Mesendoderm (in vitro differentiated cells): ENCODE results near the gene RGS11. TPM values are rescaled to one million over a fixed set of nuclear protein-coding genes. Genes with fewer than 3 reads are reported as not detected.
A peak's percentile ranks its signal among the peaks of the same experiment; 100 is the strongest.

Experiments
- DNase-seq: peaks from one replicate; pipeline ENCODE4 v3.0.0; 2013
- H2AK5ac ChIP-seq: 2 replicates; pipeline ENCODE4 v1.6.1; 2013; ENCODE audit warnings: low read length, inconsistent platforms
- H2BK120ac ChIP-seq: 2 replicates; pipeline ENCODE4 v1.6.1; 2013; ENCODE audit warnings: low read depth, mild to moderate bottlenecking, low read length, moderate library complexity, mixed read lengths
- H2BK15ac ChIP-seq: replicated peaks from 2 replicates; pipeline ENCODE4 v1.6.1; 2013; ENCODE audit warnings: low read depth, mild to moderate bottlenecking, moderate library complexity
- H2BK5ac ChIP-seq: 2 replicates; pipeline ENCODE4 v1.6.1; 2013; ENCODE audit warnings: low read length, inconsistent platforms
- H3K18ac ChIP-seq: 2 replicates; pipeline ENCODE4 v1.6.1; 2013; ENCODE audit warnings: mild to moderate bottlenecking, low read length, mixed read lengths
- H3K23ac ChIP-seq: one replicate; pipeline ENCODE4 v1.6.1; 2013; ENCODE audit warnings: low read length
- H3K27ac ChIP-seq: 2 replicates; pipeline ENCODE4 v1.5.1; 2013; ENCODE audit warnings: low read depth, mild to moderate bottlenecking, inconsistent platforms, low read length, moderate library complexity
- H3K27me3 ChIP-seq: 2 replicates; pipeline ENCODE4 v1.6.1; 2013; ENCODE audit warnings: low read length, control low read depth, mild to moderate bottlenecking, inconsistent platforms; ENCODE audit not compliant: insufficient read depth, poor library complexity
- H3K36me3 ChIP-seq: 2 replicates; pipeline ENCODE4 v1.6.1; 2013; ENCODE audit warnings: low read length, inconsistent platforms; ENCODE audit not compliant: control insufficient read depth, insufficient read depth
- H3K4ac ChIP-seq: one replicate; pipeline ENCODE4 v1.6.1; 2013; ENCODE audit warnings: low read depth, mild to moderate bottlenecking, low read length, moderate library complexity
- H3K4me1 ChIP-seq: 2 replicates; pipeline ENCODE4 v1.6.1; 2013; ENCODE audit warnings: low read depth, low read length, inconsistent platforms; ENCODE audit not compliant: control insufficient read depth
- H3K4me2 ChIP-seq: 2 replicates; pipeline ENCODE4 v1.6.1; 2013; ENCODE audit warnings: low read length
- H3K4me3 ChIP-seq: 2 replicates; pipeline ENCODE4 v1.5.1; 2013; ENCODE audit warnings: mild to moderate bottlenecking, low read length
- H3K56ac ChIP-seq: one replicate; pipeline ENCODE4 v1.6.1; 2013; ENCODE audit warnings: low read length
- H3K79me1 ChIP-seq: 2 replicates; pipeline ENCODE4 v1.6.1; 2013; ENCODE audit warnings: low read length, inconsistent platforms
- H3K79me2 ChIP-seq: 2 replicates; pipeline ENCODE4 v1.6.1; 2013; ENCODE audit warnings: mild to moderate bottlenecking, low read length; ENCODE audit not compliant: control insufficient read depth, insufficient read depth
- H3K9ac ChIP-seq: 2 replicates; pipeline ENCODE4 v1.6.1; 2013; ENCODE audit warnings: low read length, inconsistent platforms
- H4K5ac ChIP-seq: one replicate; pipeline ENCODE4 v1.6.1; 2013; ENCODE audit warnings: low read length
- H4K8ac ChIP-seq: one replicate; pipeline ENCODE4 v1.6.1; 2013; ENCODE audit warnings: low read depth, mild to moderate bottlenecking, control low read depth, low read length, moderate library complexity
- WGBS: extraction: QIAGEN DNeasy Blood & Tissue Kit; methylation state at CpG from one replicate; pipeline ENCODE4 v1.1.7; 2013; ENCODE audit warnings: low lambda C conversion rate, missing lambda C conversion rate; ENCODE audit not compliant: insufficient coverage; ENCODE audit errors: extremely low coverage; 5-methylcytosine and 5-hydroxymethylcytosine counted together
- polyA plus RNA-seq, 2 experiments: library from polyadenylated mRNA; stranded (reverse); fragments of 200-250 nt; gene quantifications; one replicate each; pipeline ENCODE4 v1.2.3, GENCODE V29; 2013

The RGS11 gene
- 0.20 TPM for polyA plus RNA-seq (2013, experiment 1 of 2)
- polyA plus RNA-seq (2013, experiment 2 of 2): 0.14 TPM

DNA sequence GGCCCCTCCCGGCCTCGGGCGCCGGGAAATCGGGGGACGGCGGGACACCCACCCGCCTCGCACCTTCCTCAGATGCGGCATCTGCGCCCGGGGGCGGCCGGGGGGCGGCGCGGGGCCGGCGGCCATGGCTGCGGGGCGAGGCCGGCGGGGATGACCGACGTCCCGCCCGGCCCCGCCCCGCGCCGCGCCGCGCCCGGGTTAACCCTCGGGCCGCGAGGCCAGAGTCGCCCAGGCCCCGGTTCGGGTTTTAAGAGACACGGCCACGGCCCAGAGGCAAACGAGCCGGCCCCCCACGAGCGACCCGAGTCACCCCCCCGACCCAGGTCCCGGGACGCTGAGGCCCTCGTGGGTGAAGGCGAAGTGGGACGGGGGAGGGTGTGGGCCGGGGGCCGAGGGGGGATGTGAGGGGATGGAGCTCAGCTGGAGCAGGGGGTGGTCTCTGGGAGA, at the start of gene RGS11:
Gene RGS11, minus strand, starts transcription at position 159 of the 447 bp plus-strand sequence. Its CDS starts 33 bp downstream, at position 126.
- no peak within 1 kb of the TSS for H2AK5ac ChIP-seq
- no peak within 1 kb of the TSS for H2BK120ac ChIP-seq
- no peaks in the 10 kb centered on the region for H3K4me1 ChIP-seq
- H3K56ac ChIP-seq: peak within 1 kb of the TSS; percentile 74
- no peak within 1 kb of the TSS for H2BK5ac ChIP-seq
- peak within 1 kb of the TSS; percentile 51 for H3K9ac ChIP-seq
- peak within 1 kb of the TSS; percentile 87 for H3K4me2 ChIP-seq
- H3K36me3 ChIP-seq: no peaks in the 10 kb centered on the region
- no peak within 1 kb of the TSS for H3K4me3 ChIP-seq
- H3K79me2 ChIP-seq: no peaks in the 10 kb centered on the region
- no peak within 1 kb of the TSS for H3K18ac ChIP-seq
- no peak within 1 kb of the TSS for H3K4ac ChIP-seq
- H3K23ac ChIP-seq: no peak within 1 kb of the TSS
- H4K5ac ChIP-seq: no peak within 1 kb of the TSS
- no peak within 1 kb of the TSS for H4K8ac ChIP-seq
- no peak for DNase-seq
- H3K27me3 ChIP-seq: peaks cover 3% of the 10 kb centered on the region
- WGBS: no CpG with 5 or more reads among the region's 56 CpGs
- no peak within 1 kb of the TSS for H3K27ac ChIP-seq
- no peak within 1 kb of the TSS for H2BK15ac ChIP-seq
- no peaks in the 10 kb centered on the region for H3K79me1 ChIP-seq

DNA sequence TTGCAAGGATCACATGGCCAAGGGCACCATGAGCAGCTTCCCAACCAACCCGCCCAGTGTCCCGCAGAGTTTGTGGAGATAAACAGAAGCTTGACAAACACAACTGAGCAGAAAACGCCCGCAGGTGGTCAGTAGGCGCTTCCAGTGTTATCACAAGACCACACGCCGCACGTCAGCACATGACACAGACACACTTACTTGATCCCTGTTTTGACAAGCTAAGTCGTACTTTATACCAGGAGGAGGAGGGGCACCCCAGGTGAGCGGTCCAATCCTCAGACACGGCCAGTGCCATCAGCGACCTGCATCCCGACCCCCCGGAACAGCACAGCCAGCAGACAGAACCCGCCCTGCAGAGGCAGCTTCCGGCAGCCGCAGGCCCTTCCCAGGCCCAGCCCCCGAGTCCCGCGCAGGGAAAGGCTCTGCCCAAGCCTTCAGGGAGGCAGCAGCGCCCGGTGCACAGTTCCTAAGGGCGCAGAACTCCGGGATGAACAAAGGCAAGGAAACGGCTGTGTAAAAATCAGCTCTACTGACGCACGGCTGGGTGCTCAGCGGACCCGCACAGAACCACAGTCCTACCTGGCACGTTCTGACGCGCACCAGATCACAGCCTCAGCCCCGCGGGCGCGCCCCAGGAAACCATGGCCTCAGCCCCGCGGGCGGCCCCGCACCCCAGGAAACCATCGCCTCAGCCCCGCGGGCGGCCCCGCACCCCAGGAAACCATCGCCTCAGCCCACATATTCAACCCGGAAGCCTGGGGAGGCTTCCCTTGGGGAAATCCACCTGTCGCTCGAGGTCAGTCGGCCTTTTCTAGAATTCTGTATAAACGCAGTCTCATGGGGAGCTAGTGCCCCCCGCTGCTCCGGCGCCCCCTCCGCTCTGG, 48.9 kb upstream of the RGS11 start:
- Histone ChIP-seq H3K79me1 (peaks cover 27% of the 10 kb centered on the region), H4K8ac (no peak overlapping the region), H3K27me3 (no peaks in the 10 kb centered on the region), H3K23ac (no peak overlapping the region), H3K4ac (no peak overlapping the region), H2BK15ac (no peak overlapping the region), H3K9ac (no peak overlapping the region), H2BK120ac (no peak overlapping the region), H3K4me3 (no peak overlapping the region), H4K5ac (no peak overlapping the region), H3K36me3 (no peaks in the 10 kb centered on the region), H3K27ac (no peak overlapping the region), H3K56ac (no peak overlapping the region), H3K4me2 (no peak overlapping the region), H3K4me1 (no peaks in the 10 kb centered on the region), H3K79me2 (peaks cover 50% of the 10 kb centered on the region), H3K18ac (no peak overlapping the region), H2AK5ac (no peak overlapping the region), H2BK5ac (no peak overlapping the region)
- WGBS: no CpG with 5 or more reads among the region's 55 CpGs
- no peak for DNase-seq

DNA sequence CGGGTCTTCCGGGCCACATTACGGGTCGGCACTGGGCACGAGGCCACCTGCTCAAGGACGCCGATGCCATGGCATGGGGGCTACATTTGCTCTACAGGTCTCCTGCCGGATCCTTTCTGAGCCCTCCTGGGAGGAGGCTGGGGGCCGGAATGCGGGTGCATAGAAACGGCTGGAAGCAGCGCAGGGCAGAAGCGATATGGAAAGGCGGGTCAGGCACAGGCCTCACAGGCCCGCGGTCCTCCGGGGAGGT, 48.4 kb upstream of the RGS11 start:
- WGBS: no CpG with 5 or more reads among the region's 17 CpGs
- Histone ChIP-seq H3K79me1 (peaks cover 27% of the 10 kb centered on the region), H4K8ac (no peak overlapping the region), H2BK120ac (no peak overlapping the region), H3K4me3 (no peak overlapping the region), H3K27me3 (no peaks in the 10 kb centered on the region), H3K4ac (no peak overlapping the region), H3K27ac (no peak overlapping the region), H3K79me2 (peaks cover 54% of the 10 kb centered on the region), H3K56ac (no peak overlapping the region), H3K4me2 (no peak overlapping the region), H4K5ac (no peak overlapping the region), H3K36me3 (no peaks in the 10 kb centered on the region), H3K9ac (no peak overlapping the region), H2AK5ac (no peak overlapping the region), H3K23ac (no peak overlapping the region), H3K18ac (no peak overlapping the region), H2BK5ac (no peak overlapping the region), H3K4me1 (no peaks in the 10 kb centered on the region), H2BK15ac (no peak overlapping the region)
- DNase-seq: no peak

DNA sequence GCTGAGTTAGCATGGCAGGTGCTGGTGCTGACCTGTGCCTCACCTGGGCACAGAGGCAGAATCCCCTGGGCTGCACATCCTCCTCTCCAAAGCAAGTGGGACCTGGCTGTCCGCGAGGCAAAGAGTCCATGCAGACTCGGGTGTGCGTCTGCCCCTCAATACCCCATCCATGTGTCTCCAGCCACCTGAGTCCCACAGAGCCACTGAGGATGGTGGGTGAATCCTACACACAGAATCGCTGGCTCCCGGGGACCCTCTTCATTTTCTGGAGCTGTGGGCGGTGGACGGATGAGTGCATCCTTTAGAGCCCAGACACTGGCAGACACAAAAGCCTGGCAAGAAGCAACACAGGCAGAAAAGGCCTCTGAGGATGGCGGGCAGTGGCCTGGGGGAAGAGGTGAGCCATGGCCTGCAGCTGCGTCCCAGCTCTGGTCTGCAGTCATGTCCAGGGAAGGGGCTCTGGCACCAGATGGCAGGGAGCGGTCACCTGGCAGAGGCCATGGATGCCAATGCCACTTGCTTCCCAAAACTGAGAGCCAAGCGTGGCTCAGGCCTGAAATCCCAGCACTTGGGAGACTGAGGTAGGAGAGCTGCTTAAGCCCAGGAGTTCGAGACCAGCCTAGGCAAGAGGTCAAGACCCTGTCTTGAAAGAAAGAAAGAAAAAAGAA, 46.9 kb upstream of the RGS11 start:
- H4K8ac ChIP-seq: no peak overlapping the region
- no peak overlapping the region for H3K27ac ChIP-seq
- peaks cover 34% of the 10 kb centered on the region for H3K79me1 ChIP-seq
- H3K79me2 ChIP-seq: peaks cover 59% of the 10 kb centered on the region
- no peak overlapping the region for H3K4ac ChIP-seq
- no peak overlapping the region for H2BK5ac ChIP-seq
- no peaks in the 10 kb centered on the region for H3K27me3 ChIP-seq
- no peak overlapping the region for H2BK120ac ChIP-seq
- H3K36me3 ChIP-seq: no peaks in the 10 kb centered on the region
- no peaks in the 10 kb centered on the region for H3K4me1 ChIP-seq
- no peak overlapping the region for H3K4me3 ChIP-seq
- WGBS: no CpG with 5 or more reads among the region's 13 CpGs
- H2BK15ac ChIP-seq: no peak overlapping the region
- no peak overlapping the region for H4K5ac ChIP-seq
- H2AK5ac ChIP-seq: no peak overlapping the region
- H3K18ac ChIP-seq: no peak overlapping the region
- H3K56ac ChIP-seq: no peak overlapping the region
- no peak for DNase-seq
- H3K4me2 ChIP-seq: no peak overlapping the region
- no peak overlapping the region for H3K9ac ChIP-seq
- H3K23ac ChIP-seq: no peak overlapping the region

DNA sequence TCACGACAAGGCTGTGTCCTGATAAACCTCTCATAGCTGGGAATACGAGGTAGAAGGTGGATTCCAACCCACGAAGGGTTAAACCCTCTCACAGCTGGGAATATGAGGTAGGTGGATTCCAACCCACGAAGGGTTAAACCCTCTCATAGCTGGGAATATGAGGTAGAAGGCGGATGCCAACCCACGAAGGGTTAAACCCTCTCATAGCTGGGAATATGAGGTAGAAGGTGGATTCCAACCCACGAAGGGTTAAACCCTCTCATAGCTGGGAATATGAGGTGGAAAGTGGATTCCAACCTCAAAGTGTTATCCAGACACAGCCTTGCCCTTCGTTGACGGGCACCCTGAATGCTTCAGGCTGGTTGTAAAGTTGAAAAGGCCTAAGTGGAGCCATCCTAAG, 45.8 kb upstream of the RGS11 start:
- Histone ChIP-seq H2BK5ac (no peak overlapping the region), H4K5ac (no peak overlapping the region), H3K36me3 (no peaks in the 10 kb centered on the region), H3K9ac (no peak overlapping the region), H3K4me3 (no peak overlapping the region), H2AK5ac (no peak overlapping the region), H3K27ac (no peak overlapping the region), H3K79me1 (peaks cover 35% of the 10 kb centered on the region), H3K56ac (no peak overlapping the region), H4K8ac (no peak overlapping the region), H3K18ac (no peak overlapping the region), H3K4ac (no peak overlapping the region), H3K79me2 (peaks cover 61% of the 10 kb centered on the region), H2BK120ac (no peak overlapping the region), H3K27me3 (no peaks in the 10 kb centered on the region), H2BK15ac (no peak overlapping the region), H3K4me2 (no peak overlapping the region), H3K4me1 (no peaks in the 10 kb centered on the region), H3K23ac (no peak overlapping the region)
- no peak for DNase-seq
- no CpG with 5 or more reads among the region's 9 CpGs for WGBS
